ENCODE results near the gene RNF113B.
A peak's percentile ranks its signal among the peaks of the same experiment; 100 is the strongest.

RNF113B gene

DNA sequence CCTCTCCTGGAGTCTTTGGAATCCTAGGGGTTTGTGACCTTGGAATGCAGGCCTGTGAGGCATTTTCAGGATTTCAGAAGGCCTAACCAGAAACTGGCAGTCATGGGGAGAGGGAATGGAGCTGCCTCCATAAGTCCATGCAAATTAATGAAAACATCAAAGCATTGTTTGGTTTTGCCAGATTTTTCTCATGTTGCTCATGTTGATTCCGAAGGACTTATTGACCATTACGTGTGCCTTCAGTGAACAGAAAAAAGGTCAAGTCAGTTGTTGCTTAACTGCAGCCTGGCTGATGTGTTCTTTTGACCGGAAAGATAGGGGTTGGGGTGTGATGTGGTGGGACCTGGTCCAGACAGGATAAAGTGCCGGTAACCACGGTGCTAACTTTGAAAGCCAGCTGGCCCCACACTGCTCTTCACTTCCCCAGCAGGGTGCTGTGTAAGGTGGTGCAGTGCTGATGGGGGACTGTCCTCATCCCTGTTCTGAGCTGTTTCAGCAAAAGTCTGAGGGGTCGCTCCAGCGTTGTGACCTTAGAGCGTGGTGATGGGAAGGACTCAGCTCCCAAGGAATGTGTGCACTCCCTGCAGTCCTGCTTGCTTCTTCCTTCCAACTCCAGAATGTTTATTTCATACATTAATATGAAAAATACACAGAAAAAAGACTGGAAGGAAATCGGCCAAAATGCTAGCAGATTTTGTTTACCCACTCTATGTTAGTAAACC lies 3.5 kb downstream of the RNF113B start:
- DNase-seq (ENCODE audit: low read depth): peak; percentile 99

DNA sequence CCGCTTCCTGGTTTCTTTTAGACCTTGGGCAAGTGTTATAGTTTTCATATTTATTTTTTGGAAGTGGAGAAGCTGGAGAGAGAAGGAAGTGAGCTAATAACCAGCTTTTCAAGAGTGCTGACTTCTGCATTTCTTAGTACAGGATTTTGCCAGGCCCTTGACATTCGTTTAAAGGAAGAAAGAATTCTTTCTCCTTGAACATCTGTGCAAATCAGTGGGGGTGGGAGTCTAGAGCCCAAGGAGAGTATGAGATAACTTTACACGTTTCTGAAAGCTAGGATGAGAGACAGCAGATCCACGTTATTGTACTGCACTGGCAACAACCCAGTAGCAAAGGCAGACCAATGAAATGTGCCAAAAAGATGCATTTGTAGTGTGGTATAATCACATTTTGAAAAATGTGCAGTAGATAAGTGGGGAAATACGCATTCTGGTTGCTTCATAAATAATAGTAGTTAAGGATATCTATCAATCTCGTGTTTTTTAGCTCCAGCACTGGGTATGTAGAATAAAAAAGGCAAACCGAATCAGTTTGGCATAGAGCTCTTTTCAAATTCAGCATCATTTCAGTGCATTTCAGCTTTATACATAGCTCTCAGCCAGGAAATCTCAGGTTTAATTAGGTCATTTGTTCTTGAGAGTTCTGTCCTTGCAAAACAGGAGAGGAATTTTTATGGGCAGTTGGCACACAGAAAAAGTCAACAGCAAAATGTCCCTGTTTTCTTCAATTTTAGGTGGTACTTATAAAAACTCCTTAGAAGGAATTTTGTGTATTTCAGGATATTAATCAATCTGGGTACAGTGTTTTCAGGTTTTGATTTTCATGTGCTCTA lies 4.3 kb downstream of the RNF113B start:
- DNase-seq (ENCODE audit: low read depth): peak; percentile 46

GRCh38 chr13:98171900-98172589 lies 5.0 kb downstream of the RNF113B start:
- peak; percentile 79 for DNase-seq (ENCODE audit: low read depth)

DNA sequence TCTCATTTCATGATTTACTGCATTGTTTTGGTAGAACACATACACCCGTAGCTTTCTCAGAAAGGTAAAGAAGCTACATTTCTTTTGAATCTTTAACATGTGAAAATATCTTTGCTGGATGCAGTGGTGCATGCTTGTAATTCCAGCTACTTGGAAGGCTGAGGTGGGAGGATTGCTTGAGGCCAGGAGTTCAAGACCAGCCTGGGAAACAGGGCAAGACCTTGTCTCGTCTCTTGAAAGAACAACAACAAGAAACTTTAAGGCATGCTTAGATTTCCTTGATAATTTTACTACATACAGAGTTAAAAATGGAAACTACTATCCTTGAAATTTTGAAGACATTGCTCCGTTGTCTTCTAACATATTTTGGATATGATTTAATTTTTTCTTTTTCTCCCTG lies 7.7 kb downstream of the RNF113B start:
- DNase-seq (ENCODE audit: low read depth): peak; percentile 46

GRCh38 chr13:98162935-98163334 lies 14.1 kb downstream of the RNF113B start:
- DNase-seq (ENCODE audit: low read depth): no peak

- DNase-seq (ENCODE audit: low read depth): no peak
Observed at GRCh38 chr13:98158172-98158899, 18.7 kb downstream of the RNF113B start.

- DNase-seq (ENCODE audit: low read depth): no peak
Observed at GRCh38 chr13:98157609-98158008, 19.5 kb downstream of the RNF113B start.

GRCh38 chr13:98157188-98157587 lies 19.9 kb downstream of the RNF113B start:
- no peak for DNase-seq (ENCODE audit: low read depth)

- DNase-seq (ENCODE audit: low read depth): no peak
Observed at GRCh38 chr13:98156259-98156658, 20.8 kb downstream of the RNF113B start.

DNA sequence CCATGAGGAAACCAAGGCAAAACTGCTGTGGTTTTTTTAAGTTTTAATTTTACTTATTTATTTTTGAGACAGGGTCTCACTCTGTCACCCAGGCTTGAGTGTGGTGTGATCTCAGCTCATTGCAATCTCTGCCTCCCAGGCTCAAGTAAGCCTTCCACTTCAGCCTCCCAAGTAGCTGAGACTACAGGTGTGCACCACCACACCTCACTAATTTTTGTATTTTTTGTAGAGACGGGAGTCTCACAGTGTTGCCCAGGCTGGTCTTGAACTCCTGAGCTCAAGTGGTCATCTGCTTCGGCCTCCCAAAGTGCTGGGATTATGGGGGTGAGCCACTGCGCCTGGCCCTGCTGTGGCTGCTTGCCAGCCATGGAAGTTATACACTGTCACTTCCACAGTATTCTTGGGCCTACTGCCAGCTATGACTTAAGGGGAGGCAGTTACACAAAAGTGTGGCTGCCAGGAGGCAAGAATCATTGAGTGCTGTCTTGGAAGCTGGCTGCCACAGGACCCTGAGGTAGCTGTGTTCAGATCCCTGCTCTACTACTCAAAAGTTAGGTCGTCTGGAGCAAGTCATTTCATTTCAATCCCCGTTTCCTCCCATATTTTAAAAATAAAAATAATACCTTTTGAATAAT lies 21.5 kb downstream of the RNF113B start:
- peak; percentile 82 for DNase-seq (ENCODE audit: low read depth)

- no peak for DNase-seq (ENCODE audit: low read depth)
Observed at GRCh38 chr13:98150832-98151479, 26.1 kb downstream of the RNF113B start.

GRCh38 chr13:98147521-98147920 lies 29.5 kb downstream of the RNF113B start:
- peak; percentile 41 for DNase-seq (ENCODE audit: low read depth)

- peak; percentile 87 for DNase-seq (ENCODE audit: low read depth)
Observed at GRCh38 chr13:98144801-98145350, 32.2 kb downstream of the RNF113B start.

- peak; percentile 69 for DNase-seq (ENCODE audit: low read depth)
Observed at GRCh38 chr13:98144027-98144741, 32.9 kb downstream of the RNF113B start.

- peak; percentile 51 for DNase-seq (ENCODE audit: low read depth)
Observed at GRCh38 chr13:98143601-98144026, 33.5 kb downstream of the RNF113B start.

- no peak for DNase-seq (ENCODE audit: low read depth)
Observed at GRCh38 chr13:98143157-98143553, 33.9 kb downstream of the RNF113B start.

GRCh38 chr13:98142380-98143156 lies 34.5 kb downstream of the RNF113B start, which contains the start of gene FARP1:
FARP1 (plus strand) TSS chr13:98143094; CDS start chr13:98213243, 70,149 bp downstream.
- DNase-seq (ENCODE audit: low read depth): peak; percentile 79

DNA sequence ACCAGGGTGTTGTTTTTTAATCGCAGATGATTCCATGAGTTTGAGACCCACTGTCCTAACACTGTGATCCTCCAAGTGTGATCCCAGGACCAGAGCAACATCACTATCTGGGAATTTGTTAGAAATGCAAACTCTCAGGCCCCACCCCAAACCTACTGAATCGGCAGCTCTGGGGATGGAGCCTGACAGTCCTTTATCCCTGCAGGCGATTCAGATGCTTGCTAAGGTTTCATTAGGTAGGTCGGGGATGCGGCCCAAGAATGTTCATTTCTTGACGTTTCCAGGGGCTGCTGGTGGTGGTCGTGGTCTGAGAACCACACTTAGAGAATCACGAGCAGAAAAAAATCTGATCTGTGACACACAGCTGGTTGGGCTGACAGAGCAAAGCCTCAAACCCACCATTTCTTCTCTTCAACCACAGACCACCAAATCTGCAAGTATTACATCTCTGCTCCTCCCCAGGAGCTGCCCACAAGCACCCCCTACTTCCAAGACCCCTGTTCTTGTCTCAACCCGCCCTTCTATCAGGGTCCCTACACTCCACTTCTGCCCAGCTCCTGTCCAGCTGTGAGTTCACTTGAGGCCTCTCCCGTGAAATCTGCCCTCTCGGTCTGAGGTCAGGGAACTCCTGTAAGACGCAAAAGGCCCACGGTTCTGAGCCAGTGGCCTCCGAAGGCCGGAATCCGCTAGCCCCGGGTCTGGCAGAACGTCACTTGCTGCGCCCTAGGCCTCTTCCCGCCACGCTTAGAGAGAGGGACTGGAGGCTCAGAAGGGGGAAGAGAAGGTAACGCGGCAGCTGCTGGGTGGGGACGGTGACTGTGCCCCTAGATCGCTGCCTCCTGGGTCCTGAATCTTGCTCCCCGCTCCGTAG lies 35.3 kb downstream of the RNF113B start:
- no peak for DNase-seq (ENCODE audit: low read depth)

Data from EH (cell line).